B cell (primary cell): ENCODE measurements around the gene SLC44A3. TPM values are rescaled to one million over a fixed set of nuclear protein-coding genes. Genes with fewer than 3 reads are reported as not detected.

Experiments used
- ATAC-seq: fragments of 200-7000 bp; cut with Tn5 transposase; one replicate; pipeline ENCODE4 v1.10.0; 2021; ENCODE audit warnings: low read depth, mild to moderate bottlenecking, moderate number of reproducible peaks, moderate library complexity
- CTCF ChIA-PET: fragments of 350-600 bp; sonication (Branson Sonifier 250); formaldehyde crosslinking; loops from one replicate; lab custom pipeline; 2021; ENCODE audit warnings: antibody characterized with exemption, inconsistent platforms; lab: Charles Lee
- POLR2A ChIA-PET: fragments of 350-600 bp; sonication (Branson Sonifier 250); formaldehyde crosslinking; loops from one replicate; lab custom pipeline; 2021; ENCODE audit warnings: antibody characterized with exemption; lab: Charles Lee
- DNase-seq: peaks from one replicate; pipeline ENCODE4 v3.0.0; 2013
- H2AFZ ChIP-seq: 2 replicates; pipeline ENCODE4 v1.6.1; 2012; ENCODE audit warnings: mild to moderate bottlenecking, low read depth, low read length; ENCODE audit not compliant: insufficient read depth, poor library complexity, severe bottlenecking
- H3K27ac ChIP-seq, 2 donors: 1 replicate in 1 of 2; 2 replicates in 1 of 2; pipeline ENCODE4 v1.5.1; 2012 to 2013; ENCODE audit warnings: low read length in 2 of 2, mild to moderate bottlenecking in 2 of 2, moderate library complexity in 1 of 2
- H3K27me3 ChIP-seq, 4 experiments: fragments of 200-600 bp in 1 of 4; sonication (generic) in 1 of 4; replicated peaks in 1 of 4; 1 replicate in 2 of 4; 2 replicates in 2 of 4; pipeline versions ENCODE4 v1.6.1 to v1.7.0; 2013 to 2016; ENCODE audit warnings: low read length in 3 of 4, mild to moderate bottlenecking in 2 of 4, mixed read lengths in 1 of 4, moderate library complexity in 1 of 4; ENCODE audit not compliant: insufficient read depth in 4 of 4, control insufficient read depth in 3 of 4; ENCODE audit errors: control extremely low read depth in 1 of 4
- H3K36me3 ChIP-seq, 2 experiments: replicated peaks in 1 of 2; 1 replicate in 1 of 2; 2 replicates in 1 of 2; pipeline versions ENCODE4 v1.6.1 to v1.7.1; 2013; ENCODE audit warnings: low read length in 1 of 2; ENCODE audit not compliant: insufficient read depth in 2 of 2, control insufficient read depth in 1 of 2; ENCODE audit errors: control extremely low read depth in 1 of 2, extremely low read depth in 1 of 2
- H3K4me1 ChIP-seq, 2 donors: fragments of 200-600 bp in 1 of 2; sonication (generic) in 1 of 2; 1 replicate in 1 of 2; 2 replicates in 1 of 2; pipeline versions ENCODE4 v1.5.1 to v1.6.1; 2013 to 2017; ENCODE audit warnings: low read length in 2 of 2; ENCODE audit not compliant: control insufficient read depth in 2 of 2, insufficient read depth in 2 of 2
- H3K4me2 ChIP-seq: replicated peaks from 2 replicates; pipeline ENCODE3; 2012; ENCODE audit warnings: mild to moderate bottlenecking, low read depth, low read length; ENCODE audit not compliant: poor library complexity, severe bottlenecking
- H3K4me3 ChIP-seq, 5 experiments: fragments of 200-600 bp in 1 of 5; sonication (generic) in 1 of 5; 1 replicate in 3 of 5; 2 replicates in 2 of 5; pipeline versions ENCODE4 v1.5.1 to v1.7.0; 2011 to 2016; ENCODE audit warnings: low read length in 4 of 5, mild to moderate bottlenecking in 4 of 5, low read depth in 2 of 5, control low read depth in 1 of 5, moderate library complexity in 1 of 5; ENCODE audit not compliant: insufficient read depth in 1 of 5; ENCODE audit errors: control extremely low read depth in 1 of 5, extremely low read depth in 1 of 5
- H3K79me2 ChIP-seq: fragments of 200-600 bp; sonication (generic); one replicate; pipeline ENCODE4 v1.6.0; 2016; ENCODE audit warnings: low read length; ENCODE audit not compliant: control insufficient read depth, insufficient read depth
- H3K9ac ChIP-seq: fragments of 200-600 bp; sonication (generic); 2 replicates; pipeline ENCODE4 v1.6.1; 2017; ENCODE audit warnings: mild to moderate bottlenecking, low read length, moderate library complexity
- H3K9me3 ChIP-seq, 3 donors: one replicate each; pipeline versions ENCODE4 v1.6.1 to v1.7.1; 2013; ENCODE audit warnings: low read length in 2 of 3; ENCODE audit not compliant: control insufficient read depth in 2 of 3, insufficient read depth in 1 of 3; ENCODE audit errors: control extremely low read depth in 1 of 3
- H4K20me1 ChIP-seq: 2 replicates; pipeline ENCODE4 v1.6.0; 2012; ENCODE audit warnings: mild to moderate bottlenecking, low read length; ENCODE audit not compliant: insufficient read depth, control insufficient read depth, poor library complexity, severe bottlenecking
- H3K27ac Mint-ChIP-seq: one replicate; pipeline ENCODE4 v1.8.0; 2021; ENCODE audit warnings: mixed read lengths
- H3K27me3 Mint-ChIP-seq: one replicate; pipeline ENCODE4 v1.8.0; 2021; ENCODE audit warnings: mixed read lengths
- H3K4me1 Mint-ChIP-seq: one replicate; pipeline ENCODE4 v1.8.0; 2021; ENCODE audit warnings: mixed read lengths
- H3K4me3 Mint-ChIP-seq: one replicate; pipeline ENCODE4 v1.8.0; 2021; ENCODE audit warnings: mixed read lengths
- H3K9me3 Mint-ChIP-seq: one replicate; pipeline ENCODE4 v1.8.0; 2022; ENCODE audit warnings: mixed read lengths; ENCODE audit not compliant: insufficient read depth
- EZH2 ChIP-seq: IDR thresholded peaks from 2 replicates; pipeline ENCODE4 v1.6.1; 2012; ENCODE audit warnings: borderline replicate concordance, low read depth, mild to moderate bottlenecking, moderate library complexity, low read length; ENCODE audit not compliant: insufficient read depth, poor library complexity, severe bottlenecking
- WGBS: methylation state at CpG from one replicate; pipeline ENCODE4 v1.1.5; 2013; ENCODE audit warnings: missing lambda C conversion rate; ENCODE audit not compliant: insufficient coverage; 5-methylcytosine and 5-hydroxymethylcytosine counted together
- intact Hi-C: fragments of 100-400 bp; cut with micrococcal nuclease; formaldehyde crosslinking; loops from one replicate; pipeline ENCODE4 v1.10.0; 2022
- polyA plus RNA-seq: library from polyadenylated mRNA; depleted of rRNA; stranded (reverse); fragments of >200 nt; gene quantifications from 2 replicates; pipeline ENCODE4 v1.2.3, GENCODE V29; 2012
- total RNA-seq, 2 donors: library from RNA; stranded (reverse); fragments of 120-200 nt in 1 of 2; gene quantifications; 1 replicate in 1 of 2; 2 replicates in 1 of 2; pipeline versions ENCODE4 v1.2.3 to v1.2.4, GENCODE V29; 2013 to 2022
- TF ChIP-seq, protein P1 (sequence below): fragments of 200-600 bp; IDR thresholded peaks from one replicate; pipeline ENCODE4 v1.8.0; 2022; ENCODE audit warnings: antibody characterized with exemption, mild to moderate bottlenecking

Gene SLC44A3
- total and polyA plus RNA-seq, 2 donors (not counting 1 experiment from before 2014, with no cell fraction given) = not detected

- POLR2A ChIA-PET = interaction anchor here (0.6 to 0.8 kb wide), 3 partner anchors 36 to 249 kb away, joined by 3 to 4 read pairs (median 3); no protein-coding TSS in a partner anchor
- peak overlapping the region in 1 of 2 donors; percentile 82 for H3K27ac ChIP-seq
- TF ChIP-seq EZH2 = no peak
- TF ChIP-seq, protein P1, sequence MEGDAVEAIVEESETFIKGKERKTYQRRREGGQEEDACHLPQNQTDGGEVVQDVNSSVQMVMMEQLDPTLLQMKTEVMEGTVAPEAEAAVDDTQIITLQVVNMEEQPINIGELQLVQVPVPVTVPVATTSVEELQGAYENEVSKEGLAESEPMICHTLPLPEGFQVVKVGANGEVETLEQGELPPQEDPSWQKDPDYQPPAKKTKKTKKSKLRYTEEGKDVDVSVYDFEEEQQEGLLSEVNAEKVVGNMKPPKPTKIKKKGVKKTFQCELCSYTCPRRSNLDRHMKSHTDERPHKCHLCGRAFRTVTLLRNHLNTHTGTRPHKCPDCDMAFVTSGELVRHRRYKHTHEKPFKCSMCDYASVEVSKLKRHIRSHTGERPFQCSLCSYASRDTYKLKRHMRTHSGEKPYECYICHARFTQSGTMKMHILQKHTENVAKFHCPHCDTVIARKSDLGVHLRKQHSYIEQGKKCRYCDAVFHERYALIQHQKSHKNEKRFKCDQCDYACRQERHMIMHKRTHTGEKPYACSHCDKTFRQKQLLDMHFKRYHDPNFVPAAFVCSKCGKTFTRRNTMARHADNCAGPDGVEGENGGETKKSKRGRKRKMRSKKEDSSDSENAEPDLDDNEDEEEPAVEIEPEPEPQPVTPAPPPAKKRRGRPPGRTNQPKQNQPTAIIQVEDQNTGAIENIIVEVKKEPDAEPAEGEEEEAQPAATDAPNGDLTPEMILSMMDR = no peak
Observed at GRCh38 chr1:94927405-94928175, 107.4 kb downstream of the SLC44A3 start.

More at GRCh38 chr1:94927405-94928175, 107.4 kb downstream of the SLC44A3 start:
- H3K4me3 Mint-ChIP-seq = peak overlapping the region; percentile 92
- H3K36me3 ChIP-seq = no peaks in the 10 kb centered on the region
- peak overlapping the region in 4 of 5 experiments; percentile 38 to 67 (median 62) for H3K4me3 ChIP-seq
- peaks cover 24 to 28% of the 10 kb centered on the region in 2 donors for H3K4me1 ChIP-seq
- no peak for ATAC-seq
- intact Hi-C loops = loop anchor here (1.0 to 5.0 kb wide), 6 partner anchors 36 to 1580 kb away; partner anchors contain the start of genes ABCD3, ALG14 and DR1
- H3K27me3 Mint-ChIP-seq = peaks cover 27% of the 10 kb centered on the region
- 11% methylated on average over 31 of the region's 40 CpGs for WGBS
- peak overlapping the region; percentile 90 for H2AFZ ChIP-seq
- no peaks in the 10 kb centered on the region for H3K9me3 Mint-ChIP-seq
- peaks cover 0 to 30% (median 9%) of the 10 kb centered on the region in 4 experiments for H3K27me3 ChIP-seq
- H3K4me2 ChIP-seq = peak overlapping the region; percentile 97
- CTCF ChIA-PET = interaction anchor here (0.6 to 3.4 kb wide), 5 partner anchors 26 to 117 kb away, joined by 3 to 17 read pairs (median 7); no protein-coding TSS in a partner anchor
- no peaks in the 10 kb centered on the region for H3K9me3 ChIP-seq
- peak overlapping the region; percentile 70 for H3K9ac ChIP-seq
- no peaks in the 10 kb centered on the region for H4K20me1 ChIP-seq
- H3K27ac Mint-ChIP-seq = peak overlapping the region; percentile 78
- no peaks in the 10 kb centered on the region for H3K79me2 ChIP-seq
- peaks cover 26% of the 10 kb centered on the region for H3K4me1 Mint-ChIP-seq
- DNase-seq = no peak
